ENCODE data around the gene OSTF1. TPM values are rescaled to one million over a fixed set of nuclear protein-coding genes. Genes with fewer than 3 reads are reported as not detected.

OSTF1 gene
- total RNA-seq, 1 experiment from 2014 or later: 17.8 TPM

DNA sequence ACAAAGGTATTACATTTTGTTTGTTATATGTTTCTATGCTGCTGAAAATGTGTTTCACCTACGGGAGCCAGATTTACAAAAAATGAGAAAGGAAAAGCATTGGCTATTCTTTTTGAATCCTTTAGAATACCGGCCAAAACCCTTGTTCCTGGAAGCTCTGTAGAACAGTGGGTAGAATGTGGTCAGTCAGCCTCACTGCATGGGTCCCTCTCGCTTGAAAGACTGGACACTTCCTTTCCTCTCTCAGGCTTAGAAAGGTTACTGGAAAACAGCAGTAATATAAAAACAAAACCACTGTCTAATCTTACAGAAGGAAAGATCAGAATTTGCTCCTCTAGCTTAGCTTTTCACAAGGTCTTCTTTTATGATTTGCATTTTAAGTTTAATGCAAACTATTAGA, 45.1 kb downstream of the OSTF1 start:
- Mint-ChIP-seq H3K27ac (no peak overlapping the region), H3K4me1 (peaks cover 24% of the 10 kb centered on the region), H3K4me3 (no peak overlapping the region), H3K36me3 (no peaks in the 10 kb centered on the region), H3K9me3 (no peaks in the 10 kb centered on the region), H3K27me3 (ENCODE audit: low read depth) (no peaks in the 10 kb centered on the region)
- POLR2A ChIA-PET: no interaction called here
- CTCF ChIA-PET: interaction anchor here (1.0 to 1.5 kb wide), 2 partner anchors 42 to 52 kb away, joined by 3 read pairs; no protein-coding TSS in a partner anchor
- no peak for TF ChIP-seq RORB (CRISPR knock-in tag; IDR thresholded peaks at IDR 0.05)
- no peak for TF ChIP-seq ZBTB21 (CRISPR knock-in tag; IDR thresholded peaks at IDR 0.05; ENCODE audit: borderline replicate concordance)
- TF ChIP-seq, protein P1, sequence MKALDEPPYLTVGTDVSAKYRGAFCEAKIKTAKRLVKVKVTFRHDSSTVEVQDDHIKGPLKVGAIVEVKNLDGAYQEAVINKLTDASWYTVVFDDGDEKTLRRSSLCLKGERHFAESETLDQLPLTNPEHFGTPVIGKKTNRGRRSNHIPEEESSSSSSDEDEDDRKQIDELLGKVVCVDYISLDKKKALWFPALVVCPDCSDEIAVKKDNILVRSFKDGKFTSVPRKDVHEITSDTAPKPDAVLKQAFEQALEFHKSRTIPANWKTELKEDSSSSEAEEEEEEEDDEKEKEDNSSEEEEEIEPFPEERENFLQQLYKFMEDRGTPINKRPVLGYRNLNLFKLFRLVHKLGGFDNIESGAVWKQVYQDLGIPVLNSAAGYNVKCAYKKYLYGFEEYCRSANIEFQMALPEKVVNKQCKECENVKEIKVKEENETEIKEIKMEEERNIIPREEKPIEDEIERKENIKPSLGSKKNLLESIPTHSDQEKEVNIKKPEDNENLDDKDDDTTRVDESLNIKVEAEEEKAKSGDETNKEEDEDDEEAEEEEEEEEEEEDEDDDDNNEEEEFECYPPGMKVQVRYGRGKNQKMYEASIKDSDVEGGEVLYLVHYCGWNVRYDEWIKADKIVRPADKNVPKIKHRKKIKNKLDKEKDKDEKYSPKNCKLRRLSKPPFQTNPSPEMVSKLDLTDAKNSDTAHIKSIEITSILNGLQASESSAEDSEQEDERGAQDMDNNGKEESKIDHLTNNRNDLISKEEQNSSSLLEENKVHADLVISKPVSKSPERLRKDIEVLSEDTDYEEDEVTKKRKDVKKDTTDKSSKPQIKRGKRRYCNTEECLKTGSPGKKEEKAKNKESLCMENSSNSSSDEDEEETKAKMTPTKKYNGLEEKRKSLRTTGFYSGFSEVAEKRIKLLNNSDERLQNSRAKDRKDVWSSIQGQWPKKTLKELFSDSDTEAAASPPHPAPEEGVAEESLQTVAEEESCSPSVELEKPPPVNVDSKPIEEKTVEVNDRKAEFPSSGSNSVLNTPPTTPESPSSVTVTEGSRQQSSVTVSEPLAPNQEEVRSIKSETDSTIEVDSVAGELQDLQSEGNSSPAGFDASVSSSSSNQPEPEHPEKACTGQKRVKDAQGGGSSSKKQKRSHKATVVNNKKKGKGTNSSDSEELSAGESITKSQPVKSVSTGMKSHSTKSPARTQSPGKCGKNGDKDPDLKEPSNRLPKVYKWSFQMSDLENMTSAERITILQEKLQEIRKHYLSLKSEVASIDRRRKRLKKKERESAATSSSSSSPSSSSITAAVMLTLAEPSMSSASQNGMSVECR (CRISPR knock-in tag; IDR thresholded peaks at IDR 0.05; ENCODE audit: borderline replicate concordance): no peak
- no peak for TF ChIP-seq NFATC4 (CRISPR knock-in tag; IDR thresholded peaks at IDR 0.05)
- no peak for TF ChIP-seq FOXP1 (CRISPR knock-in tag; IDR thresholded peaks at IDR 0.05; ENCODE audit: borderline replicate concordance)
- TF ChIP-seq, protein P2, sequence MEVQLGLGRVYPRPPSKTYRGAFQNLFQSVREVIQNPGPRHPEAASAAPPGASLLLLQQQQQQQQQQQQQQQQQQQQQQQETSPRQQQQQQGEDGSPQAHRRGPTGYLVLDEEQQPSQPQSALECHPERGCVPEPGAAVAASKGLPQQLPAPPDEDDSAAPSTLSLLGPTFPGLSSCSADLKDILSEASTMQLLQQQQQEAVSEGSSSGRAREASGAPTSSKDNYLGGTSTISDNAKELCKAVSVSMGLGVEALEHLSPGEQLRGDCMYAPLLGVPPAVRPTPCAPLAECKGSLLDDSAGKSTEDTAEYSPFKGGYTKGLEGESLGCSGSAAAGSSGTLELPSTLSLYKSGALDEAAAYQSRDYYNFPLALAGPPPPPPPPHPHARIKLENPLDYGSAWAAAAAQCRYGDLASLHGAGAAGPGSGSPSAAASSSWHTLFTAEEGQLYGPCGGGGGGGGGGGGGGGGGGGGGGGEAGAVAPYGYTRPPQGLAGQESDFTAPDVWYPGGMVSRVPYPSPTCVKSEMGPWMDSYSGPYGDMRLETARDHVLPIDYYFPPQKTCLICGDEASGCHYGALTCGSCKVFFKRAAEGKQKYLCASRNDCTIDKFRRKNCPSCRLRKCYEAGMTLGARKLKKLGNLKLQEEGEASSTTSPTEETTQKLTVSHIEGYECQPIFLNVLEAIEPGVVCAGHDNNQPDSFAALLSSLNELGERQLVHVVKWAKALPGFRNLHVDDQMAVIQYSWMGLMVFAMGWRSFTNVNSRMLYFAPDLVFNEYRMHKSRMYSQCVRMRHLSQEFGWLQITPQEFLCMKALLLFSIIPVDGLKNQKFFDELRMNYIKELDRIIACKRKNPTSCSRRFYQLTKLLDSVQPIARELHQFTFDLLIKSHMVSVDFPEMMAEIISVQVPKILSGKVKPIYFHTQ (CRISPR knock-in tag; IDR thresholded peaks at IDR 0.05): no peak
- no peak; the same call in 1 of the 2 replicates for ATAC-seq
- no peak for DNase-seq (ENCODE audit: low spot score)

GRCh38 chr9:75134495-75134894, 46.2 kb downstream of the OSTF1 start:
- Mint-ChIP-seq H3K27me3 (ENCODE audit: low read depth) (no peaks in the 10 kb centered on the region), H3K4me1 (peaks cover 17% of the 10 kb centered on the region), H3K9me3 (no peaks in the 10 kb centered on the region), H3K36me3 (no peaks in the 10 kb centered on the region), H3K27ac (no peak overlapping the region), H3K4me3 (no peak overlapping the region)
- ATAC-seq (peak; percentile 69), DNase-seq (ENCODE audit: low spot score) (no peak)
- ChIA-PET CTCF (interaction anchor here (0.6 to 1.0 kb wide), 3 partner anchors 47 to 361 kb away, joined by 3 to 4 read pairs (median 3); partner anchors contain the start of gene NMRK1), POLR2A (no interaction called here)
- TF ChIP-seq ZNF138 (CRISPR knock-in tag; conservative IDR thresholded peaks at IDR 0.05) (no peak), HMGA2 (CRISPR knock-in tag; IDR thresholded peaks at IDR 0.05) (no peak), ZNF219 (CRISPR knock-in tag; IDR thresholded peaks at IDR 0.05; ENCODE audit: borderline replicate concordance) (no peak), AFF4 (CRISPR knock-in tag; IDR thresholded peaks at IDR 0.05; ENCODE audit: borderline replicate concordance) (no peak), SP1 (CRISPR knock-in tag; conservative IDR thresholded peaks at IDR 0.05) (no peak)
- TF ChIP-seq, protein P3, sequence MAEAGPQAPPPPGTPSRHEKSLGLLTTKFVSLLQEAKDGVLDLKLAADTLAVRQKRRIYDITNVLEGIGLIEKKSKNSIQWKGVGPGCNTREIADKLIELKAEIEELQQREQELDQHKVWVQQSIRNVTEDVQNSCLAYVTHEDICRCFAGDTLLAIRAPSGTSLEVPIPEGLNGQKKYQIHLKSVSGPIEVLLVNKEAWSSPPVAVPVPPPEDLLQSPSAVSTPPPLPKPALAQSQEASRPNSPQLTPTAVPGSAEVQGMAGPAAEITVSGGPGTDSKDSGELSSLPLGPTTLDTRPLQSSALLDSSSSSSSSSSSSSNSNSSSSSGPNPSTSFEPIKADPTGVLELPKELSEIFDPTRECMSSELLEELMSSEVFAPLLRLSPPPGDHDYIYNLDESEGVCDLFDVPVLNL (CRISPR knock-in tag; IDR thresholded peaks at IDR 0.05; ENCODE audit: borderline replicate concordance, low read depth): no peak
- TF ChIP-seq, protein P4, sequence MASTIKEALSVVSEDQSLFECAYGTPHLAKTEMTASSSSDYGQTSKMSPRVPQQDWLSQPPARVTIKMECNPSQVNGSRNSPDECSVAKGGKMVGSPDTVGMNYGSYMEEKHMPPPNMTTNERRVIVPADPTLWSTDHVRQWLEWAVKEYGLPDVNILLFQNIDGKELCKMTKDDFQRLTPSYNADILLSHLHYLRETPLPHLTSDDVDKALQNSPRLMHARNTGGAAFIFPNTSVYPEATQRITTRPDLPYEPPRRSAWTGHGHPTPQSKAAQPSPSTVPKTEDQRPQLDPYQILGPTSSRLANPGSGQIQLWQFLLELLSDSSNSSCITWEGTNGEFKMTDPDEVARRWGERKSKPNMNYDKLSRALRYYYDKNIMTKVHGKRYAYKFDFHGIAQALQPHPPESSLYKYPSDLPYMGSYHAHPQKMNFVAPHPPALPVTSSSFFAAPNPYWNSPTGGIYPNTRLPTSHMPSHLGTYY (CRISPR knock-in tag; IDR thresholded peaks at IDR 0.05): no peak

All from WTC11 (cell line).